Fibroblast of skin of right biceps (primary cell): Measurements from ENCODE around the gene C4BPA.
A peak's percentile ranks its signal among the peaks of the same experiment; 100 is the strongest.

Experiments
- DNase-seq: peaks from one replicate; pipeline ENCODE4 v3.0.0-alpha.2; 2013

The C4BPA gene

GRCh38 chr1:207077470-207078377, 26.3 kb upstream of the C4BPA start:
- DNase-seq: peak; percentile 69

GRCh38 chr1:207078578-207079132, 25.4 kb upstream of the C4BPA start:
- DNase-seq: no peak

GRCh38 chr1:207079706-207080241, 24.3 kb upstream of the C4BPA start:
- no peak for DNase-seq

- no peak for DNase-seq
These were observed 22.9 kb upstream of the C4BPA start for GRCh38 chr1:207081088-207081487.

GRCh38 chr1:207081806-207082205, 22.2 kb upstream of the C4BPA start:
- no peak for DNase-seq

- DNase-seq: no peak
These were observed 19.8 kb upstream of the C4BPA start for GRCh38 chr1:207084232-207084631.

GRCh38 chr1:207084701-207085180, 19.3 kb upstream of the C4BPA start:
- peak; percentile 58 for DNase-seq

- DNase-seq: no peak
These were observed 18.1 kb upstream of the C4BPA start for GRCh38 chr1:207085887-207086286.

- peak; percentile 34 for DNase-seq
These were observed 15.9 kb upstream of the C4BPA start for GRCh38 chr1:207088161-207088560.

- peak; percentile 24 for DNase-seq
These were observed 15.1 kb upstream of the C4BPA start, which contains the start of gene C4BPB for GRCh38 chr1:207088701-207089626. Gene C4BPB, plus strand, starts transcription at chr1:207088860. Its CDS starts 672 bp downstream, at chr1:207089532.

- no peak for DNase-seq
These were observed 14.2 kb upstream of the C4BPA start for GRCh38 chr1:207089627-207090355.

- DNase-seq: no peak
These were observed 12.7 kb upstream of the C4BPA start for GRCh38 chr1:207091200-207091908.

GRCh38 chr1:207093944-207094343, 10.1 kb upstream of the C4BPA start:
- DNase-seq: no peak

GRCh38 chr1:207097871-207098324, 6.1 kb upstream of the C4BPA start:
- DNase-seq: no peak

GRCh38 chr1:207101720-207102119, 2.3 kb upstream of the C4BPA start:
- DNase-seq: no peak

- no peak for DNase-seq
These were observed 1.9 kb upstream of the C4BPA start for GRCh38 chr1:207102146-207102545.

GRCh38 chr1:207102659-207103058, 1.4 kb upstream of the C4BPA start:
- no peak for DNase-seq

- peak; percentile 7 for DNase-seq
These were observed 5.0 kb downstream of the C4BPA start for GRCh38 chr1:207109004-207109403.

GRCh38 chr1:207112616-207113296, 8.7 kb downstream of the C4BPA start:
- no peak for DNase-seq

GRCh38 chr1:207115269-207115668, 11.2 kb downstream of the C4BPA start:
- peak; percentile 35 for DNase-seq

GRCh38 chr1:207124389-207124788, 20.4 kb downstream of the C4BPA start:
- no peak for DNase-seq
